Endothelial cell of umbilical vein (primary cell): ENCODE results near the gene COA3. TPM values are rescaled to one million over a fixed set of nuclear protein-coding genes. Genes with fewer than 3 reads are reported as not detected.

Experiments used
- BruUV-seq: library from RNA; stranded (reverse); fragments of 400-500 nt; replicated peaks from 2 replicates; lab custom pipeline; 2021; lab: Mats Ljungman, UMichigan
- CTCF ChIA-PET: fragments of 300-600, 350-600 bp; sonication (Branson Sonifier 250); formaldehyde crosslinking; loops from one replicate; lab custom pipeline; 2021; ENCODE audit warnings: antibody characterized with exemption, inconsistent platforms; lab: Charles Lee
- POLR2A ChIA-PET: fragments of 300-600, 350-600 bp; sonication (Branson Sonifier 250); formaldehyde crosslinking; loops from one replicate; lab custom pipeline; 2021; ENCODE audit warnings: antibody characterized with exemption, inconsistent platforms; lab: Charles Lee
- DNase-seq: peaks from one replicate; pipeline ENCODE4 v3.0.0-alpha.2; 2011; ENCODE audit warnings: low read depth, low spot score
- FAIRE-seq: peaks from 2 replicates; lab custom pipeline; 2011; peaks lifted over from hg19 to GRCh38; lab: Jason Lieb, UNC
- H2AFZ ChIP-seq: 2 replicates; pipeline ENCODE4 v1.6.0; 2012; ENCODE audit warnings: low read depth, low read length, control low read depth, inconsistent platforms
- H3K27ac ChIP-seq: 2 replicates; pipeline ENCODE4 v1.5.1; 2011; ENCODE audit warnings: low read depth, mild to moderate bottlenecking, control low read depth, low read length, moderate library complexity; ENCODE audit not compliant: insufficient read depth
- H3K27me3 ChIP-seq, 2 experiments: 2 replicates each; pipeline versions ENCODE4 v1.6.0 to v1.6.1; 2011; ENCODE audit warnings: low read length in 2 of 2, mixed read lengths in 1 of 2; ENCODE audit not compliant: control insufficient read depth in 2 of 2, insufficient read depth in 2 of 2
- H3K36me3 ChIP-seq, 2 experiments: 2 replicates in 1 of 2; 3 replicates in 1 of 2; pipeline ENCODE4 v1.5.1; 2011; ENCODE audit warnings: low read length in 2 of 2, mild to moderate bottlenecking in 1 of 2, moderate library complexity in 1 of 2; ENCODE audit not compliant: control insufficient read depth in 2 of 2, insufficient read depth in 2 of 2; ENCODE audit errors: extremely low read depth in 1 of 2
- H3K4me1 ChIP-seq: 3 replicates; pipeline ENCODE4 v1.5.1; 2011; ENCODE audit warnings: mild to moderate bottlenecking, low read length; ENCODE audit not compliant: control insufficient read depth, insufficient read depth; ENCODE audit errors: extremely low read depth
- H3K4me2 ChIP-seq: 2 replicates; pipeline ENCODE4 v1.6.1; 2011; ENCODE audit warnings: low read length, control low read depth, mixed read lengths; ENCODE audit not compliant: insufficient read depth
- H3K4me3 ChIP-seq, 3 experiments: fragments of 200-600 bp in 1 of 3; sonication (generic), shearing (Covaris generic) in 1 of 3; replicated peaks in 1 of 3; 2 replicates each; pipeline ENCODE4 v1.5.1; 2011 to 2016; ENCODE audit warnings: control low read depth in 3 of 3, low read length in 3 of 3, mild to moderate bottlenecking in 2 of 3, inconsistent platforms in 1 of 3, low read depth in 1 of 3, moderate library complexity in 1 of 3; ENCODE audit not compliant: insufficient read depth in 1 of 3
- H3K79me2 ChIP-seq: 2 replicates; pipeline ENCODE4 v1.6.0; 2012; ENCODE audit warnings: low read length, inconsistent platforms; ENCODE audit not compliant: control insufficient read depth, insufficient read depth
- H3K9ac ChIP-seq: replicated peaks from 2 replicates; pipeline ENCODE3; 2011; ENCODE audit warnings: low read length, control low read depth; ENCODE audit not compliant: insufficient read depth; ENCODE audit errors: extremely low read depth
- H3K9me1 ChIP-seq: replicated peaks from 3 replicates; pipeline ENCODE4 v1.6.0; 2011; ENCODE audit warnings: mild to moderate bottlenecking, low read length; ENCODE audit not compliant: control insufficient read depth, insufficient read depth; ENCODE audit errors: extremely low read depth
- H3K9me3 ChIP-seq: replicated peaks from 2 replicates; pipeline ENCODE4 v1.5.1; 2012; ENCODE audit warnings: low read length, inconsistent platforms; ENCODE audit not compliant: control insufficient read depth, insufficient read depth
- H4K20me1 ChIP-seq: replicated peaks from 2 replicates; pipeline ENCODE3; 2011; ENCODE audit warnings: mild to moderate bottlenecking, low read length; ENCODE audit not compliant: control insufficient read depth, insufficient read depth; ENCODE audit errors: extremely low read depth
- EZH2 ChIP-seq: IDR thresholded peaks from 2 replicates; pipeline ENCODE4 v1.6.1; 2012; ENCODE audit warnings: borderline replicate concordance, low read depth, mild to moderate bottlenecking, moderate library complexity, low read length, inconsistent platforms; ENCODE audit not compliant: severe bottlenecking
- FOS ChIP-seq: IDR thresholded peaks from 2 replicates; pipeline ENCODE4 v1.6.1; 2011; ENCODE audit warnings: mild to moderate bottlenecking, low read length, moderate library complexity, borderline replicate concordance; ENCODE audit not compliant: insufficient read depth
- GATA2 ChIP-seq: IDR thresholded peaks from 2 replicates; pipeline ENCODE4 v1.7.0; 2011; ENCODE audit warnings: low read depth, mild to moderate bottlenecking, moderate library complexity, mixed read lengths, low read length; ENCODE audit not compliant: insufficient read length, insufficient read depth
- JUN ChIP-seq: IDR thresholded peaks from 2 replicates; pipeline ENCODE4 v1.6.1; 2011; ENCODE audit warnings: borderline replicate concordance, low read depth; ENCODE audit not compliant: insufficient read length, insufficient read depth
- MYC ChIP-seq: IDR thresholded peaks from one replicate; pipeline ENCODE4 v1.6.1; 2011; ENCODE audit warnings: mild to moderate bottlenecking, low read depth, low read length
- POLR2A ChIP-seq: IDR thresholded peaks from 2 replicates; pipeline ENCODE4 v1.6.1; 2012; ENCODE audit warnings: low read depth, mild to moderate bottlenecking, control low read depth, low read length
- POLR2AphosphoS5 ChIP-seq: IDR thresholded peaks from 2 replicates; pipeline ENCODE4 v1.6.1; 2012; ENCODE audit warnings: low read depth, mild to moderate bottlenecking, control low read depth, low read length, moderate library complexity; ENCODE audit not compliant: insufficient read depth
- dilution Hi-C: fragments of 300-500 bp; cut with MboI; formaldehyde crosslinking; loops from one replicate; pipeline ENCODE4 v1.15.0; 2019; ENCODE audit warnings: low sequenced_read_pairs; ENCODE audit not compliant: extremely low pct_ligation_motif_present
- intact Hi-C: fragments of 100-400 bp; cut with micrococcal nuclease; formaldehyde crosslinking; loops from one replicate; pipeline ENCODE4 v1.10.0; 2022
- polyA plus RNA-seq, 4 experiments: library from polyadenylated mRNA; depleted of rRNA in 3 of 4; stranded (reverse) in 3 of 4; unstranded in 1 of 4; fragments of >200 nt; gene quantifications; 2 replicates each; pipeline versions ENCODE4 v1.2.1 to v1.2.3, GENCODE V29; 2011 to 2012; ENCODE audit warnings: missing spikeins in 1 of 4
- total RNA-seq: library from RNA; stranded (reverse); gene quantifications from 2 replicates; pipeline ENCODE4 v1.2.3, GENCODE V29; 2021
- TF ChIP-seq, protein P1 (sequence below), 2 donors: IDR thresholded peaks; 1 replicate in 1 of 2; 2 replicates in 1 of 2; pipeline ENCODE4 v1.5.1; 2011; ENCODE audit warnings: low read length in 2 of 2, mild to moderate bottlenecking in 2 of 2, moderate library complexity in 2 of 2, control low read depth in 1 of 2, inconsistent platforms in 1 of 2, low read depth in 1 of 2; ENCODE audit not compliant: insufficient read depth in 1 of 2; ENCODE audit errors: extremely low read depth in 1 of 2
- TF ChIP-seq, protein P2 (sequence below): IDR thresholded peaks from 2 replicates; pipeline ENCODE4 v1.6.1; 2011; ENCODE audit not compliant: insufficient read depth, insufficient read length

Gene COA3
- total and polyA plus RNA-seq, 2 donors (not counting 3 experiments of a cell fraction or from before 2014, with no cell fraction given), result 56.6 to 126 TPM

DNA sequence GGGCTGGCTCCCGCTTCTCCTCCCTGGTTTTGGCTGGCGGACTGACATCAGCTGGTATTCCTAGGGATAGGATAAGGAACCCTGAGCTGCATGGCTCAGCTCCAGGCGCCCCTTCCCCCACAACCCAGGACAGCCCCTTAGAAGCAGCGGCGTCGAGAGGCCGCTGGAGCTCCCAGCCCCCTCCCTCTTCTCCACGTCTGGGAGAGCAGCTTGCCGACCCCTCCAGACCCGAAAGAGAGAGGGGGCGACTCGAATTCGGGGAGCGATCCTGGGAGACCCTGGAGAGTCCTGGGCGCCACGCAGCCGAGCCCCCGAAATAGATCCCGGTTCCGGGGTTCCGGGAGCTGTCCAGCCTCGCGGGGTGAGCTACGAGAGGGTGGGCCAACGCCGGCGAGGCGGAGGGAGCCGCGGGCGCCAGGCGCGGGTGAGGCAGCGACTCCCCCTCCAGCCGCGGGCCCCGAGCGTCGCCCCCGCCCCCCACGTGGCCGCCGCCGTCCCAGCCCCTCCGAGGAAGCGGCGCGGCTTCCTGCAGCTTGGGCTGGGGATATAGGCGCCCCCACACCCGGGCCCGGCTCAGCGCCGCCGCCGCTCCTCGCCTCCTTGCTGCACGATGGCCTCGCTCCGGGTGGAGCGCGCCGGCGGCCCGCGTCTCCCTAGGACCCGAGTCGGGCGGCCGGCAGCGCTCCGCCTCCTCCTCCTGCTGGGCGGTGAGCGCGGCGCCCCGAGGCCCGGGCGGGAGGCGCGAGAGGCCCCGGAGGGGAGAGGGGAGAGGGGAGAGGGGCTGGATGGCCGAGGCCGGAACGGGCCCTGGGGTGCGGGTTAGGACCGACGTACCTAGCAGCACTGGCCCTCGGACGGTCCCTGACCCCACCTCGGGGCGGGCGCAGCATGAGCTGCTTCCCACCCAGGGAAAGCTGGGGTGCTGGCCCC, 37.6 kb downstream of the COA3 start, which contains the start of gene RAMP2:
Gene RAMP2, plus strand, starts transcription at position 576 of the 930 bp plus-strand sequence. Its CDS starts 35 bp downstream, at position 611.
- no peak within 1 kb of the TSS for H3K27ac ChIP-seq
- ChIA-PET CTCF (interaction anchor here (1.0 to 3.8 kb wide), 5 partner anchors 11 to 183 kb away, joined by 3 to 12 read pairs (median 4); partner anchors contain the start of genes BECN1 and VPS25), POLR2A (interaction anchor here (1.0 to 1.2 kb wide), 2 partner anchors 12 to 20 kb away, joined by 3 read pairs; partner anchors contain the start of genes VPS25 and WNK4)
- H3K9ac ChIP-seq, result peak within 1 kb of the TSS; percentile 49
- peak within 1 kb of the TSS; percentile 10 to 67 (median 14) for H3K4me3 ChIP-seq
- intact Hi-C loops, result no loop called here
- FAIRE-seq (no peak), DNase-seq (peak; percentile 28)
- no peaks in the 10 kb centered on the region for H3K79me2 ChIP-seq
- TF ChIP-seq EZH2 (no peak), POLR2AphosphoS5 (peak; percentile 35)
- dilution Hi-C loops, result no loop called here
- H3K27me3 ChIP-seq, result peaks cover 0 to 3% of the 10 kb centered on the region in 2 experiments
- H2AFZ ChIP-seq, result peak within 1 kb of the TSS; percentile 76
- H3K36me3 ChIP-seq, result no peaks in the 10 kb centered on the region
- no peaks in the 10 kb centered on the region for H4K20me1 ChIP-seq
- no peaks in the 10 kb centered on the region for H3K9me1 ChIP-seq
- peaks cover 39% of the 10 kb centered on the region for H3K4me1 ChIP-seq
- peak within 1 kb of the TSS; percentile 46 for H3K4me2 ChIP-seq
- no peaks in the 10 kb centered on the region for H3K9me3 ChIP-seq
- BruUV-seq, result no TSS peak

- FAIRE-seq, result peak; percentile 28
- no peak overlapping the region for H2AFZ ChIP-seq
- POLR2A ChIA-PET, result interaction anchor here (1.2 kb wide), 1 partner anchor 13 kb away, joined by 3 read pairs; the partner anchor contains the start of gene VPS25
Observed at GRCh38 chr17:42759982-42760651, 38.4 kb downstream of the COA3 start.

More at GRCh38 chr17:42759982-42760651, 38.4 kb downstream of the COA3 start:
- TF ChIP-seq JUN (no peak), MYC (no peak), POLR2A (no peak), FOS (no peak), POLR2AphosphoS5 (no peak), GATA2 (no peak), EZH2 (no peak)
- TF ChIP-seq, protein P1, sequence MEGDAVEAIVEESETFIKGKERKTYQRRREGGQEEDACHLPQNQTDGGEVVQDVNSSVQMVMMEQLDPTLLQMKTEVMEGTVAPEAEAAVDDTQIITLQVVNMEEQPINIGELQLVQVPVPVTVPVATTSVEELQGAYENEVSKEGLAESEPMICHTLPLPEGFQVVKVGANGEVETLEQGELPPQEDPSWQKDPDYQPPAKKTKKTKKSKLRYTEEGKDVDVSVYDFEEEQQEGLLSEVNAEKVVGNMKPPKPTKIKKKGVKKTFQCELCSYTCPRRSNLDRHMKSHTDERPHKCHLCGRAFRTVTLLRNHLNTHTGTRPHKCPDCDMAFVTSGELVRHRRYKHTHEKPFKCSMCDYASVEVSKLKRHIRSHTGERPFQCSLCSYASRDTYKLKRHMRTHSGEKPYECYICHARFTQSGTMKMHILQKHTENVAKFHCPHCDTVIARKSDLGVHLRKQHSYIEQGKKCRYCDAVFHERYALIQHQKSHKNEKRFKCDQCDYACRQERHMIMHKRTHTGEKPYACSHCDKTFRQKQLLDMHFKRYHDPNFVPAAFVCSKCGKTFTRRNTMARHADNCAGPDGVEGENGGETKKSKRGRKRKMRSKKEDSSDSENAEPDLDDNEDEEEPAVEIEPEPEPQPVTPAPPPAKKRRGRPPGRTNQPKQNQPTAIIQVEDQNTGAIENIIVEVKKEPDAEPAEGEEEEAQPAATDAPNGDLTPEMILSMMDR (IDR thresholded peaks at IDR 0.05; ENCODE audit: extremely low read depth in 1 of 2, insufficient read depth in 1 of 2, low read depth in 1 of 2, low read length in 2 of 2), result no peak
- TF ChIP-seq, protein P2, sequence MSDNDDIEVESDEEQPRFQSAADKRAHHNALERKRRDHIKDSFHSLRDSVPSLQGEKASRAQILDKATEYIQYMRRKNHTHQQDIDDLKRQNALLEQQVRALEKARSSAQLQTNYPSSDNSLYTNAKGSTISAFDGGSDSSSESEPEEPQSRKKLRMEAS, result no peak
- no peaks in the 10 kb centered on the region for H3K79me2 ChIP-seq
- dilution Hi-C loops (no loop called here), intact Hi-C loops (no loop called here)
- no peak overlapping the region for H3K27ac ChIP-seq
- no peaks in the 10 kb centered on the region for H3K9me1 ChIP-seq
- H3K4me3 ChIP-seq, result peak overlapping the region in 1 of 3 experiments; percentile 67
- no peaks in the 10 kb centered on the region for H3K36me3 ChIP-seq
- CTCF ChIA-PET, result interaction anchor here (0.9 to 3.8 kb wide), 8 partner anchors 11 to 182 kb away, joined by 3 to 12 read pairs (median 4); partner anchors contain the start of genes BECN1, COA3 and VPS25
- no peaks in the 10 kb centered on the region for H4K20me1 ChIP-seq
- H3K9ac ChIP-seq, result no peak overlapping the region
- no peaks in the 10 kb centered on the region for H3K9me3 ChIP-seq
- no TSS peak for BruUV-seq
- H3K4me1 ChIP-seq, result peaks cover 39% of the 10 kb centered on the region
- DNase-seq, result peak; percentile 40
- peak overlapping the region; percentile 5 for H3K4me2 ChIP-seq
- peaks cover 0 to 3% of the 10 kb centered on the region in 2 experiments for H3K27me3 ChIP-seq
